ENCODE results near the gene HOXA1.

Gene HOXA1

GRCh38 chr7:27103489-27104226 is 7.9 kb upstream of the HOXA1 start:
- Histone ChIP-seq H3K36me3 (ENCODE audit: insufficient read depth, low read length) (peaks cover 4% of the 10 kb centered on the region; the same call in 1 of the 2 replicates), H3K4me1 (ENCODE audit: insufficient read depth, low read length, severe bottlenecking) (no peaks in the 10 kb centered on the region), H3K4me3 (ENCODE audit: low read depth, low read length, poor library complexity, severe bottlenecking) (no peak overlapping the region), H4K20me1 (ENCODE audit: insufficient read depth, low read length) (no peaks in the 10 kb centered on the region), H2AFZ (ENCODE audit: low read length) (no peak overlapping the region), H3F3A (ENCODE audit: insufficient read depth, low read length) (0 out of 2 replicates have a peak, but pooled peaks cover 6% of the 10 kb centered on the region), H3K9me3 (ENCODE audit: low read length) (no peaks in the 10 kb centered on the region), H3K9ac (ENCODE audit: low read length) (no peak overlapping the region), H3K4me2 (ENCODE audit: low read length) (no peak overlapping the region), H3K27me3 (ENCODE audit: insufficient read depth, low read length) (peaks cover 6% of the 10 kb centered on the region; the same call in 1 of the 2 replicates), H3K27ac (ENCODE audit: low read depth, low read length, poor library complexity, severe bottlenecking) (no peak overlapping the region), H3K79me2 (ENCODE audit: insufficient read depth, low read length) (no peaks in the 10 kb centered on the region), H3K9me2 (ENCODE audit: low read depth, low read length) (no peaks in the 10 kb centered on the region)
- TF ChIP-seq EZH2 (IDR thresholded peaks at IDR 0.05; ENCODE audit: borderline replicate concordance, low read length) (no peak), CTCF (IDR thresholded peaks at IDR 0.05; ENCODE audit: low read length) (no peak)

- Histone ChIP-seq H3K27ac (ENCODE audit: low read depth, low read length, poor library complexity, severe bottlenecking) (no peak within 1 kb of the TSS), H3K9me3 (ENCODE audit: low read length) (no peaks in the 10 kb centered on the region), H3K36me3 (ENCODE audit: insufficient read depth, low read length) (peaks cover 4% of the 10 kb centered on the region; the same call in 1 of the 2 replicates), H4K20me1 (ENCODE audit: insufficient read depth, low read length) (no peaks in the 10 kb centered on the region), H3K4me2 (ENCODE audit: low read length) (no peak within 1 kb of the TSS), H3K4me1 (ENCODE audit: insufficient read depth, low read length, severe bottlenecking) (no peaks in the 10 kb centered on the region), H3K79me2 (ENCODE audit: insufficient read depth, low read length) (no peaks in the 10 kb centered on the region), H2AFZ (ENCODE audit: low read length) (no peak within 1 kb of the TSS), H3F3A (ENCODE audit: insufficient read depth, low read length) (0 out of 2 replicates have a peak, but pooled peaks cover 6% of the 10 kb centered on the region), H3K9ac (ENCODE audit: low read length) (no peak within 1 kb of the TSS), H3K4me3 (ENCODE audit: low read depth, low read length, poor library complexity, severe bottlenecking) (no peak within 1 kb of the TSS), H3K27me3 (ENCODE audit: insufficient read depth, low read length) (peaks cover 6% of the 10 kb centered on the region; the same call in 1 of the 2 replicates), H3K9me2 (ENCODE audit: low read depth, low read length) (no peaks in the 10 kb centered on the region)
- no peak for TF ChIP-seq EZH2 (IDR thresholded peaks at IDR 0.05; ENCODE audit: borderline replicate concordance, low read length)
- TF ChIP-seq CTCF (IDR thresholded peaks at IDR 0.05; ENCODE audit: low read length) = no peak
Observed at GRCh38 chr7:27102581-27103442, 7.0 kb upstream of the HOXA1 start, which contains the start of gene HOXA2. HOXA2 (minus strand) TSS chr7:27102683; CDS start chr7:27102500, 183 bp downstream.

- no peaks in the 10 kb centered on the region for H4K20me1 ChIP-seq (ENCODE audit: insufficient read depth, low read length)
- no peak overlapping the region for H3K9ac ChIP-seq (ENCODE audit: low read length)
Observed at GRCh38 chr7:27101957-27102580, 6.3 kb upstream of the HOXA1 start.

More at GRCh38 chr7:27101957-27102580, 6.3 kb upstream of the HOXA1 start:
- H3F3A ChIP-seq (ENCODE audit: insufficient read depth, low read length) = 0 out of 2 replicates have a peak, but pooled peaks cover 6% of the 10 kb centered on the region
- no peak overlapping the region for H3K27ac ChIP-seq (ENCODE audit: low read depth, low read length, poor library complexity, severe bottlenecking)
- no peak overlapping the region for H2AFZ ChIP-seq (ENCODE audit: low read length)
- H3K9me3 ChIP-seq (ENCODE audit: low read length) = no peaks in the 10 kb centered on the region
- H3K9me2 ChIP-seq (ENCODE audit: low read depth, low read length) = no peaks in the 10 kb centered on the region
- H3K27me3 ChIP-seq (ENCODE audit: insufficient read depth, low read length) = peaks cover 6% of the 10 kb centered on the region; the same call in 1 of the 2 replicates
- no peak for TF ChIP-seq EZH2 (IDR thresholded peaks at IDR 0.05; ENCODE audit: borderline replicate concordance, low read length)
- no peak overlapping the region for H3K4me3 ChIP-seq (ENCODE audit: low read depth, low read length, poor library complexity, severe bottlenecking)
- peaks cover 4% of the 10 kb centered on the region; the same call in 1 of the 2 replicates for H3K36me3 ChIP-seq (ENCODE audit: insufficient read depth, low read length)
- H3K79me2 ChIP-seq (ENCODE audit: insufficient read depth, low read length) = no peaks in the 10 kb centered on the region
- peaks cover 5% of the 10 kb centered on the region for H3K4me1 ChIP-seq (ENCODE audit: insufficient read depth, low read length, severe bottlenecking)
- H3K4me2 ChIP-seq (ENCODE audit: low read length) = no peak overlapping the region
